HG03571 (cell line): Measurements from ENCODE around the gene KPNB1.
"Not testable (repeated sequence)": the region's sequence is repeated elsewhere in the genome, so short reads cannot be mapped to it uniquely, and the experiment has no call there.

ENCODE experiments used
- ATAC-seq: cut with Tn5 transposase; IDR thresholded peaks from one replicate; pipeline ENCODE4 v1.9.1; 2021; ENCODE audit not compliant: unreplicated experiment

The KPNB1 gene

DNA sequence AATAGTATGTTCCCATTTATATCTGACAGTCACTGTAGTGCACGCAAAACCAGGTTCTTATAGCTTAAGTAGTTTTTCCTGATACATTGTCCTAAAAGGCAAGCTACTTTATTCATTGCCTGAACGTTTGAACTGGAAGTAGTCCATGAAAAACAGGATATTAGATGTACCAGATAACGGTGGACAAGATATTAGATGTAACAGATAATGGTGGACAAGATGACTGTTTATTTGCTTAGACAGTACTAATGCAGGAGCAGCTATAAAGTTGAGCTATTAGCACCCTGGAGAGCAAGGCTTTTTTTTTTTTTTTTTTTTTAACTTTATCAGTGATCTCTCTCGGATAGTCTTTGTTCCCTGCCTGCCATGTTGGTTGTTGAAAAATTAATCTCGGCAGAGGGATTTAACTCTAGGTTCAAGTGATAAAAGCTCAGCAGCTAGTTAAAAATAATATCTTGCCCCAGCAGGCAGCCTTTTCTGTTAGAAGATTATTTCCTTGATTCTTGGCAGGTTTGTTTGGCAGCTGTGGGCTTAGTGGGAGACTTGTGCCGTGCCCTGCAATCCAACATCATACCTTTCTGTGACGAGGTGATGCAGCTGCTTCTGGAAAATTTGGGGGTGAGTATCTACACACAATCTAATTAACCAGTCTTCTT is 26.9 kb downstream of the KPNB1 start:
- no peak for ATAC-seq

DNA sequence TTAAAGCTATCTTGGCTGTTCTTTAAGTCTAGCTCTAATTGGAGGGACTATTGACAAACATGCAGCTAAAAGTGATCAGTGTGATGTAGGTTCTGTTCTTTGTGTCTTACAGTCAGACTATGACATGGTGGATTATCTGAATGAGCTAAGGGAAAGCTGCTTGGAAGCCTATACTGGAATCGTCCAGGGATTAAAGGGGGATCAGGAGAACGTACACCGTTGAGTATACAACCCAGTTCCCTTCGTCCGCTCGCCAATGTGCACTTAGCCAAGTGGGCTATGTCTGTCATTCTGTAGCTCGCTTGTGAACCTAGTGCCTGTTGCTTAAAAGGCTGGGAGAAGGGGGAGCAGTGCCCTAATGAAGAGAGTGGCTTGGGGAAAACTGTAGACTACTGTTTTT is 28.5 kb downstream of the KPNB1 start:
- ATAC-seq: no peak

DNA sequence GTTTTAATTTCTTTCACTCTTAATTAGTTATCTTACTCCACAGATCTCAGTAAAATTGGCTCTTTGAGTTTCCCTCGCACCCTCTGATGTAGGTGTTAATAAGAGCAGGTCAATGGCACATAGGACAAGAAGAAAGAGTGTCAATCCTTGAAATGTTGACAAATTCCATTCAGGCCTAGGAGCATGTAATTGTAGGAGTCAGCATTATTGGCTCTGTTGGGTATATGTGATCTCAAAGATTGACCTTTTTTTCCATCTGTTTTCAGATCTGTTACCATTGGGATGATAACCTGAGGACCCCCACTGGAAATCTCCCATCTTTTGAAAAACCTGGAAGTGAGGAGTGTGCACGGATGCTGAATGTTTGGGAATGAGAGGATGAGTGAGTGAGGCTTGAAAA is 32.4 kb downstream of the KPNB1 start:
- no peak for ATAC-seq

DNA sequence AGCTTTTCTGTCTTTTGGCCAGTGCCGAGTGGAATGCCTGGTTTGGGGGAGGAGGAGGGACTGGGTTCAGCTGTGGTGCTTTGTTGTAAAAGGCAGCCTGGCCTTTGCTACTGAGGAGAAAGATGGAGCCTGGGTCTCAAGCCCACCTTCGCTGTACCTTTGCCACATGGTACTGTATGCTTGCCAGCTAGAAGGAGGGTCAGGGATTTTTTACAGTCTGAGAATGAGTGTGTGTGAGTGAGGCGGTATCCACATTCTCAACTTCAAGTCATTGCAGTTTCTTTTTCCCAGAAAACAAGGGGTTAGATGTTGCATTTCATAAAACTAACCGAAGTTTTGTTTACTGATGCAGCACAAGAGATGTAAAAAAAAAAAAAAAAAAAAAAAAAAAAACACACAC is 33.0 kb downstream of the KPNB1 start:
- not testable (repeated sequence) for ATAC-seq

DNA sequence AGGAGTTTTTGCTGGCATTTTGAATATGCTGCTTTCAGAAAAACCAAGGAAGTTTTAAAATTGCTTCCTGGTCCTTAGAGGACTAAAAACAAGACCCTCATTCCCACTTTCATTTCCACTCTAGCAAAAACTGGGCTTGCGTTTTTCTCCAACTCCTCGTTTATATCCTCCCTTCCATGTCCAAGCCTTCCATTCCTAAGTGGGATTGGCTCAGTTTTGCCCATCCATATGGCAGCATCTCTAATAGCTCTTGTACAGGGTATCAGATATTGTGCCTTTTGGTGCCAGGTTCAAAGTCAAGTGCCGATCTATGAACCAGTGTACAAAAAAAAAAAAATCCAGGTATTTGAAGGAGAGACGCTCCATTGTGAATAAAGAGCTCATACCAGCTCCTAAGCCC is 34.3 kb downstream of the KPNB1 start:
- no peak for ATAC-seq

DNA sequence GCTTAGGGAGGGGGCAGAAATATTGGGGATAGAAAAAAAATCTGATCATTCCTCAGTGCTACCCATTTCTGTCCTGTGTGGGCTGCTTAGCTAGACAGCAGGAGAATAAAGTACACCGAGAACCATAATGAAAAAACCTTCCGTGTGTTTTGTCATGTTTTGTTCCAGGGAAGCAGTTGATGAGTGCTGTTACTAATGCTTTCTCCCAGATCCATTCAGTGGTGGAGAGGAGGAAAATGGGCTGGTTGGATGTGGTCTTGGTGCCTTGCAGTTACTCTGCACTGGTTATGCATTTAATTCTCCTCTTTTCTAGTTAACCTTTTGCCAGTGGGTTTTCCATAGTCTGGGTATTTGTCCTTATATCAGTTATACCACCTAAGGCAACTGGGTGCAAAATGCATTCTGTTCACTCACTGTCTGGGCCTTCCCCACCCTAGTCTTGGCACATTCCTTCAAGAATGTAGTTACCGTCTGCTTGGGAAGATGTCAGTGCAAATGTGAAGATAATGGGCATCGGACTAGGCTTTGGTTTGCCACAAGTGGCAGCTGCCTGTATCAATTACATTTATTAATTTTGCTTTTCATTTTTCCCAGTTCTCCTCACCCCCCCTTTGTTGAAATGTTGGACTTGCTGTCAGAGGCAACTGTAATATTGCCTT is 34.9 kb downstream of the KPNB1 start:
- no peak for ATAC-seq

DNA sequence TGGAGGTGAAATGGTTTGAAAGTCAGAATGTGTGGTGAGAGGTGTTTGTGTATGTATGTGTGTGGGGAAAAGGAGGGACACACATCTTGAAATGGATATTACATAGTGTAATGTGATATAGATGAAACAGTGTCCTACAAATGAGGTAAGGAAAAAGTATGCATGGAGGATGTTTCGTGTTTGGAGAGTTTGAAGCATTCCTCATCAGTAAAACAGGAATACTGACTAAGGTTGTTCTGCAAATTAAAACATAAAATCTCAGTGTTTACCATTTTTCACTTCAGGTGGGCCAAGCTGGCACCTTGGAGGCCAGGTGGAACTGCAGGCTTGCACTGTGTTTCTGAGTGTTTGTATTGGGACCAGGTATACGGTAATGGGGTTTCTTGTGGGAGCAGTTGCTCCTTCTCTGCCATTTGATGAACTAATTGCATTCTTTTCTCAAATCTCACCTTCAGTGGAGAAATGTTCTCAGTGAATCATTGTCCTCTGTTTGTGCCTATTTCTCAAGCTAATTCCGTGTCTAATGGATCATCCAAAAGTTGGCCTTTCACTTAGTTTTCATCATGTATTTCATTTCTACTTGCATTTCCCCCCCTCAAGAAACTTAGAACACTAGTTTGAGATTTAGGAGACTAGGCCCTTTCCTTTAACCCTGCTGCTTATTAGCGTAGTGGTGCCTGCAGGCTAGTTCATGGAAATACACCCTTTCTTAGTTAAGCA is 36.0 kb downstream of the KPNB1 start:
- no peak for ATAC-seq

DNA sequence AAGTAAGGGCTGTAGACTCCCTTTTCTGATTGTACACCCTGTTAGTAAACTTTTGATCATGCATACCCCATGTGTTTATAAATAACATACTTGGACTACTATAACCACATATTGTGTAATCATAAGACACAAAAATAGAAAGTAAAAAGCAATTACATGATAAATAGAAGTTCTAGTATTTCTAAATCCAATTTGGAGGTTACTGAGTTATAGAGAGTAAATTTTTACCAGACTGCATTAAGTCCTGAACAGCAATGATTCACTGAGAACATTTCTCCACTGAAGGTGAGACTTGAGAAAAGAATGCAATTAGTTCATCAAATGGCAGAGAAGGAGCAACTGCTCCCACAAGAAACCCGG is 36.5 kb downstream of the KPNB1 start:
- ATAC-seq: no peak

DNA sequence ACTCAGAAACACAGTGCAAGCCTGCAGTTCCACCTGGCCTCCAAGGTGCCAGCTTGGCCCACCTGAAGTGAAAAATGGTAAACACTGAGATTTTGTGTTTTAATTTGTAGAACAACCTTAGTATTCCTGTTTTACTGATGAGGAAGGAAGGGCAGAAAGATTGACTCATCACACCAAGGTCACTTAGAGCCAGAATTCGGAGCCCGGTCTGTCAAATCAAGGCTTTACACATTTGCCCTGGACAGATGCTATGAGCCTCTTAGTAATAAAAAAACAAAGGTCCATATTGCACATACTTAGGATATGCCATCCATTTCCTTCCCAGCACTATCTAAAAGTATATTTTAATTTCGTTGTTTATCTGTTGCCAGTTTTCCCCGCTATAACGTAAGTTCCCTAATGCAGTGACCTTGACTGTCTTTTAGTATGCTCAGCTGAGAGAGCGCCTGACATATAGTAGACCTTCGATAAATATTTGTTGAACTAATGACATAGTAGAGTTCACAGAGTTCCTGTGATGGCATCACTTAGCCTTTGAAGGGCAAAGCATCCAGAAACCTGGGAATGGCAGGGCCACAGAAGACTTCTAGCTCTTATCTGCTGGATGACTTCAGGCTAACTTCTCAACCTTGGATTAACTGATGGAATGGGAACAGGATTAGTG is 37.1 kb downstream of the KPNB1 start:
- no peak for ATAC-seq

DNA sequence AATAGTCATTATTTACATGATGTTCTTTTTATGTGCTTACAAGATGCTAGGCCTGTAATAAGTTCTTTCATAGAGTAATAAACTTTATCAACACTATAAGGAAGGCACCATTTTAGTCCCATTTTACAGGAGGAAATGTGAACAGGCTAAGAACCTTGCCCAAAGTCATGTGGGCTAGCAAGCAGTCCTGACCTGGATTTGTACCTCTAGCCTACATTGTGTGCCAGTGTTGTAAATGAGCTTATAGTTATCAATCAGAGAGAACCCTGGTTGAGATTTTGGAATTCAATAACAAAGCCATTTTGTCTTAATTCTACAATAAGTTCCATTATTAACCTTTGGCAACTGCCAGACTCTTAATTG is 37.6 kb downstream of the KPNB1 start:
- ATAC-seq: no peak

DNA sequence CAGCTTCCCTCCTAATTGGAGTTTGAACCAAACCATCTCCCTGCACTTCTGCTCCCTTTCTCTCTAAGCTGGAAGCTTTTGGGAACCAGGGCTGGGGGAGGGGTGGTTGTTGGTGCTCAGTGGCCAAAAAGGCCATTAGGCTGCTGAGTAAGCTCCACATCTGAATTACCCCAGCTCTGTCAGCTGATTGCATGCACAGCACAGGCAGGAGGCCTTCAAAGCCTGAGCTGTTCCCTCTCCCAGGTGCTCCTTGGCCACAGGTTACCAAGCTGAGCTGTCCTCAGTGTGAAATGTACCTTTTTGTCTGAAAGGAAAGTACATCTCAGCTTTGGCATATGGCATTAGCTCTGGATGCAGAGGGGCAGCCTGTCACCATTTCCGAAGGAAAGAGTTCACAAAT is 38.0 kb downstream of the KPNB1 start:
- no peak for ATAC-seq

DNA sequence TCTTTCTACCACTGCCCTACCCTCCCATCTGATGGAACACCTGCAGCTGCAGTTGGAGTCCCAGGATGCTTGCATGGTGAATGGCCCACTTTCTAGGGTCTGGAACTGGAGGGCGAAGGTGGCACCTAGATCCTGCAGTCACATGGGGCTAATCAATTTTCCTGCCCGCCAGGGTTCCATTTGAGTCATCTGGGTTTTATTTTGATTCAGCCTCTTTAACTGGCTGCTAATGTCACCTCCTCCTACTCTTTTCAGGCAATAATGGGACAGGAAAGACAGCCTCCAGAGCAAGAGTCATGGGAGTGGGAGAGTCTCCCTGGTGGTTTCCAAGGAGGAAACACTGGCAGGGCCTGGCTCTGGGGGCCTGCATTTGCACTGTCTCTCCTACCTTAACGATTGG is 40.4 kb downstream of the KPNB1 start:
- ATAC-seq: no peak

DNA sequence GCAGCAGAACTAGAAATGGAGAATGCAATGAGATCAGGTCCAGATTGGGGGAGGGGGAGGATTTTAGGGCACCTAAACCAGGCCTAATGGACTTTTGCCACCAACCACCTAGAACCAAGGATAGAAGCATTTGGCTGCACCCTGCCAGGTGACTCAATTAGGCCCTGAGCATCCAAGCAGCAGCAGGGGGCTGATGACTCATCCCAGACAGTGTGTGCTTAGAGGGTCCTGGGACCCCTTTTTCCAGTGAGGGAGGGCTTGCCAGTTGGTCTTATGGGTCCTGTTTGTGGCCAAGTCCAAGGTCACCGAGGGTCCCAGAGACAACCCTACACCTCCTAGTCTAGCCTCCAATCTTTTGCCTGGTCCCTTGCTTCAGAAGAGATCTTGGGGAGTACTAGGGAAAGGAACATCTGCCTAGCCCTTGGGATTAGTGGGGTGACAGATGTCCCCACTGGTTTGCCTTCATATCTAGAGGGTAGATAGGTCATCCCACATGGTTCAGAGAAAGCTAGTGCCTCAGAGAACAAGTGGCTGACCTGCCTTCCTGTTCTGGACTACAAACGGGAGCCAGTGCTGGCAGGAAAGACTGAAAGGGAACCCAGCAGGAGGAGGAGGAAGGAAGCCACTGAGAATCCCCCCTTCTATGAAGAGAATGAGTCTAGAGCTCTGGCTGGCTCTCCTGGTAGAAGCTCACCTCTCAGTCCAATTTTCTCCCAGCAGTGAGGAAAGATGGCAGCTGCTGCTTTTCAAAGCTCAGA is 42.6 kb downstream of the KPNB1 start:
- ATAC-seq: no peak

DNA sequence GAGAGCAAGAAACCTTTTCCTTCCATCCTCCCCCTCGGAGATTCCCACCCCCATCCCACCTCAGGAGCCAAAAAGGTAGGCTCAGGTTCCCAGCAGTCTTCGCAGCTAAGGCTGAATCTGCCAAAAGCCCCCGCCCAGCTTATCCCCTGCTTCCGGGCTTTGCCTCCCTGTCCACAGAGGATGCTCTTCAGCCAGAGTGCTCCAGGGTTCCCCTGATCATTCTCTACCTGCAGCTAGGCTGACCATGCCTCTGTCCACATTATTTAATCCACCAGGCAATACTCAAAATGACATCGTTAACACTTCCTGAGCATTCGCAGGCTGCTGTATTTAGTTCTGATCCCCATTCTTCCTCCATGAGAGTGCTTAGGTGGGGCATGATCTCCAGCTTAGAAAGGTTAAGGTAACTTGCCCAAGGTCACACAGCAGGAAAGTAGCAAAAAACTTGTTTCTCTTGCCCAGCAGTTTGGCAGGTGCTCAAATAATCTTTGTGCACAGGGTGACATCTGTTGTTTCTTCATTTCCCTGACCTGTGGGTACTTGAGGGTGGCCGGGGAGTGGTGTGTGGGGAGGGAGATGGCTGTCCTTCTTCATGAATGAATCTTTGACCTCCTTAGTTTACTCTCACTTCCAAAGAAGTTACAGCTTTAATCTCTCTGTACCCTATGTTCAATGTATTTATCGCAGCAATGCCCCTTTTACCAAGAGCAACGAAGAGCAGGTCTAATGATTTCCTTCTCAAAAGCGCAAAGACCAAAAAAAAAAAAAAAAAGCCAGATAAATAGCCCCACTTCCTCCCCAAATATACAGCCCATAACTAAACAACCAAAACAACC is 43.4 kb downstream of the KPNB1 start:
- no peak for ATAC-seq

DNA sequence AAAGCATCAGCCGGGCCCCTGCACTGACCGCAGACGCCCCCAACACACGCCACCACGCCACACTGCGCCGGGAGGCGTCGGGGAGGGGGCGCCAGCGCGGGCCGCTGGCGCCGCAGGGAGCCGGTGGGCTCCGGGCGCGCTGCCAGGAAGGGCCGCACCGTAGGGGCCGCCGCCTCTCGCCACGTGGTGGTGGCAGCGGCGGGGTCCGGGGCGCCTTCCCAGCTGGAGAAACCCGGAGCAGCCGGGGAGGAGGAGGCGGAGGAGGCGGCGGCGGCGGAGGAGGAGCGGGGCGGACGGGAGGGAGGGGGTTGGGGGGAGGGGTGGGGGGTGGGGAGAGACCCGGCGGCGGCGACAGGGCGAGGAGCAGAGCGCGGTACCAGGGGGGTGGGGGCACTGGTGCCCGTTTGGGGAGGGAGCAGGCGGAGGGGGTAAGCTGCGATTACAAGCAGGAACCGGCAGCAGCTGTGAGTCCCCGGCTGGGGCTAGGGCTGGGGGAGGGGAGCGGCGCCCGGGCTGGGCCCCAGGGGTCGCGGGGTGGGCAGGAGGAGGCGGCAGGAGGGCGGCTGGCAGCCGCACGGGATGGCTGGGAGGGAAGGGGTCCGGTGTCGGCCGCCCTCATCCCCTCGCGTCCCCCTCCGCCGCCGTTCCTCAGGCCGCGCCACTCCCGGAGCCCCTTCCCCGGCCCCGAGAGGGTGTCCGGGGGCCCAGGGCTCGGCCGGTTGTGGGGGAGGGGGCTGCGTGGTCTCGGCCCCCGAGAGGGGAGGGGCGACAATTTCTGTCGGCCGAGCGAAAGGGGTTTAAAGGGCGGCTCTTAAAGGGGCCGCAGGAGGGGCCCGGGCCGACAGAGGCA is 44.2 kb downstream of the KPNB1 start, which contains the start of gene TBKBP1:
Gene TBKBP1, plus strand, starts transcription at position 431 of the 850 bp plus-strand sequence. CDS start 1,952 bp downstream, outside the sequence.
- no peak for ATAC-seq

DNA sequence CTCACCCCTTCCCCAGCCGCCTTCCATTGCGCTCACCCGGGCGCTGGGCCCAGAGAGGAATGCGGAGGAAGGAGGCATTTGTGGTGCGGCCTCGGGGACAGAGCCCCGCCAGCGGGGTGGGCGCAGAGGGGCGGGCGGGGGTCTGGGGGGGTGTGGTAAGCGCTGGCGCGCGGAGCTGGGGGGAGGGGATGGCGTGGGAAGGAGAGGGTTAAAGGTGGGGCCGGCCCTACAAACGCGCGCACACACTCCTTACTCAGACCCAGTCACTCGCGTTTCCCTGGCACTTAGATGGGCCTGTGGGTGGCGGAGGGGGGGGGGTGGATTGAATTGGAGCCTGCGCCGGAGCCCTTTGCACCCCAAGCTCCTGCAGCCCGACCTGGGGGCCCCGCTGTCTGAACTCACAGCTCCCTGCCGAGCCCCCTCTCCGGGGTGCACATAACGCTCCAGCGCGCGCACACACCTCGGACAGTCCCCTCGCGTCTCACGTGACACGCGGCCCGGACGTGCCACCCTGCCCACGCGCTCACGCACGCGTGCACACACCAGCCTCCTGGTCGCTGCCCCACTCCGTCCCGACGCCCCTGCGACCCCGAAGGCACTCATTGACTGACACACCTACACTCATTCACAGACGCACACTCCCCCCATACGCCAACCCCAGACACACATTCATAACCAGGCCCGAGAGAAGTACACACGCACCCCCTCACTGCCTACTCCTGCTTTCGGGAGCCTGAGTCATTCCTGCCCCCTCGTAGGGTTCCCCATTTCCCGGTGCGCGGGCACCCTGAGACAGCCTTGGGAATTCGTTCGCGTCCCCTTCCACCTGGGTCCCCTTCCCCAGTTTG is 45.1 kb downstream of the KPNB1 start:
- no peak for ATAC-seq

DNA sequence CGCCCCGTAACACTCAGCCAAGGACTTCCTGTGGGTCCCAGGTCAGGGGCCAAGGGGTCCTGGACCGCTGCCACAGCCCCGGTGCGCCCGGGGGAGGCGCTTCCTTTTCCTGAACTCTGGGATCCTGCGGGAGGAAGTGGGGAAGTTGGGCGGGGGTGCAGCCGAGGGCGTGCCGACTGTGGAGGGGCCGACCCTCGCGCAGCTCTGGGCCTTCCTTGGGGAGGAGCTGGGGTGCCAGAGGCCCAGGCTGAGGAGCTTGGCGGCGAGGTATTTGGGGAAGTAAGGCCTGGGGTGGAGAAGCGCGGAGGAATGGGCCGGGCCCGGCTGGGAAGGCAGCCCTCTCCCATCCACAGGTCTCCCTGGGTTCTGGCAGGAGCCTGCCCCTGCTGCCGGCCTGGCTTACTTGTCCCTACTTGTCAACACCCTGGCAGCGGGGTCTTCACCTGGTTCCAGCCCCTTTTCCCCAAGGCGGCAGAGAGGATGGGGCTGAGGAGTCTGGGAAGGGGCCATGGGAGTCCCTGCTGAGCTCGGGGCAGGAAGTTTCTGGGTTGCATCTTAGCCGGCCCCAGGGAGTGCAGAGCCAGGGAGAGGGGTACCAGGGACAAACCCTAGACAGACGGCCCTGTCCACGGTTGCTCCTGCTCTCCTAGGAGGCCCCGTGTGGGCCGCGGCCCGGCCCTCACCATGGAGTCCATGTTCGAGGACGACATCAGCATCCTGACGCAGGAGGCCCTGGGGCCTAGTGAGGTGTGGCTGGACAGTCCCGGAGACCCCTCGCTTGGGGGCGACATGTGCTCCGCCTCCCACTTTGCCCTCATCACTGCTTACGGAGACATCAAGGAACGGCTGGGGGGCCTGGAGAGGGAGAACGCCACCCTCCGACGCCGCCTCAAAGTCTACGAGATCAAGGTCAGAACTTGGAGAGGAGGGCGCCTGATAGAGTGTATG is 46.0 kb downstream of the KPNB1 start:
- ATAC-seq: no peak
